GM21528 (cell line): Measurements from ENCODE around the gene C6orf136.

Experiments used
- ATAC-seq: cut with Tn5 transposase; IDR thresholded peaks from one replicate; pipeline ENCODE4 v1.9.1; 2021; ENCODE audit warnings: mild to moderate bottlenecking, moderate library complexity; ENCODE audit not compliant: unreplicated experiment, low FRiP score

C6orf136 gene

DNA sequence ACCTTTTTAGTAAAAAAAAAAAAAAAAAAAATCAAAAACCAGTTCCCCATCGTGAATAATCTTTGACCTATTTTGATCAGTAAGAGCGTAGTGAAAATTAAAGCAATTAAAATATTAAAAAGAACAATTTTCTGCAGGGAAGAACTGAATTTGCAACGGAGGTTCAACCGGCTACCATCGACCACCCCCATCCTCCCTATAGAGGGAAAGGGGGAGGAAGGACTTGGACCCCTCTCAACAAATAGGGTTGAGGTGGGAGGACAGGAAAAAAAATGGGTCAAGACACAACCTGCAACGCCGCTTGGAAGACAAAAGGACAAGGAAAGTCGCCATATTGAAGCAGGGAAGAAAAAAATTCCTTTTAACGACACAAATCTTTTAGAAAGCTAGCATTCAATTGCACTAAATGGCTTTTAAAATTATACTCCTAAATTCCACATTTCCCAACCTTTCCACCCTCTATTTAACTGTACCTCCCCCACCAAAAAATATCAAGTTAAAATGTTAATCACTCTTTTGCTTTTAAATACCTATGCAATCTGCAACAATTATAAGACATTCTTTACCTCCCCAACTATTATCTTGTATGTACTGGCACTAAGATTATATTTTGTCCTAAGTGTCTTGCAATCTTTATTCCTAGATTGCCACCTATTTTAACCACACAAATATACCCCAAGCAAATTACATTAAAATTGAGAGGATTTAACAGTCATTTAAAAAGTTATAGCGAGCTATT lies 31.5 kb upstream of the C6orf136 start:
- no peak for ATAC-seq

DNA sequence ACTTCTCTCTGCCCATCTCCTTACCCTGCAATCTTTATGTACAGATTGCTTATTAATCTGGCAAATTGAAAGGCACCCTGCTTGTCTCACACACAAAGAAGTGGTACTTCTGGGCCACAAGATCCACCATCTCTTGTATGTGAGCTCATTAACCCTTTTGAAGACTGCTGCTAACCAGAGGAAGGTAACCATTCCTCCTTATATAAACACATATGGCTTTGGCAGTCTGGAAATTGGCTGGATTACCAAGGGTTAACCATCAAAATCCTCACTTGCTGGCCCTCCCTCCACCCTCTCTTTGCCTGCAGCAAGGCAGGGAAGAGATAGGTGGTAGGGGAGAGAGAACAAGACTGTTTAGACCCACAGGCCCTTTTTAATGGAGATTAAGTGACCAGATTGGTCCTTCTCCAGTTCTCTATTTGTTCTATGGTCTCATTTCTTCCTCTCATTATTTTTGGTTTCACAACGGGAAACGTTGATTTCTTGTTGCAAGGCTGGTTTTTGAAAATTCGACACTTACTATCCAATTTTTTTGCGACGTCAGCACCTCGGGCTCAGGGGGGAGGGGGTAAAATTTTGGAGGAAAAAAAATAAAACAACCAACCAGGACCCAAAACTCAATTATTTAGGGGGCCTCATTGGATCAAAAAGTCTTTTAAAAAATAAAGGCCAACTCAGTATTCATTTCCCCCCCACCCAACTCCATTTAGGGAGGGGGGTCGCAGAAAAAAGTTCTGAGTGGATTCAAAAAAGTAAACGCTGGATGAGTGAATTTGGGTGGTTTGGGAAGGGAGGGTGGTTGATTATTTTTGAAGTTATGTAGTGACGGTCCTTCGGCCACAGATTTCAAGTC lies 30.7 kb upstream of the C6orf136 start:
- ATAC-seq = no peak

DNA sequence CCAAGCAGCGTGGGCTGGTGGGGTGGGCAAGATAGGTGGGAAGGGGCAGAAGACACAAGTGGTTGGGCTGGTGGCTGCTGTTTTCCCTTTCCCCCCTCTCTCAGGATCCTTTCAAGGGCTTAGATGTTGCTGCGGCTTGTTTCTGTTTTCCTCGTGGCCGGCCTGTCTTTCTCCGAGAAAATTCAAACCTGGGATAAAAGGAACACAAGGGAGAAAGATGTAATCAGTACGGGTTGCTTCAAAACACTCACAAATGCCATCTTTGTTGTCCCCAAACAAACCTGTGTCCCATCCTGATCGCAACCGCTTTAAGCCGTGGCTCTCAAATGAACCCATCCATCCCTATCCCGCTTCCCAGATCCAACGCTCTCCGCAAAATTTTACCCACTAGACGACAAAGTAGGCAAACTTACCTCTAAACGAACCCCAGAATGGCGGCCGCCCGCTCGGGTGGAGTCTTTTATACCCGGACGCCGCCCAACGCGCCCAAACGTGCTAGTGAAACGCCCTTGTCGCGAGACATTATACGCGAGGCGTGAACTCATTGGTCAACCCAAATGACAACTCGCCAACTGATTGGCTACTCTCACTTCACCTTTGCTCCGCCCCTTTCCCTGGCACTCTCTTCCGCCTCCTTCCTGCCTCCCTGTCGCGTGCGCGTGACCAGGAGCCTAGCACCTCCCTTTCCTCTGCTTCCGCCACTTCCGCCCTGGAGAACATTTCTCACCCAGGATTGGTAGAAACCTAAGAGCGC lies 29.9 kb upstream of the C6orf136 start, which contains the start of gene PPP1R10:
Gene PPP1R10 (minus strand): TSS at position 433 of the 754 bp plus-strand sequence. CDS start 7,299 bp downstream, outside the sequence.
- ATAC-seq = peak; percentile 75

DNA sequence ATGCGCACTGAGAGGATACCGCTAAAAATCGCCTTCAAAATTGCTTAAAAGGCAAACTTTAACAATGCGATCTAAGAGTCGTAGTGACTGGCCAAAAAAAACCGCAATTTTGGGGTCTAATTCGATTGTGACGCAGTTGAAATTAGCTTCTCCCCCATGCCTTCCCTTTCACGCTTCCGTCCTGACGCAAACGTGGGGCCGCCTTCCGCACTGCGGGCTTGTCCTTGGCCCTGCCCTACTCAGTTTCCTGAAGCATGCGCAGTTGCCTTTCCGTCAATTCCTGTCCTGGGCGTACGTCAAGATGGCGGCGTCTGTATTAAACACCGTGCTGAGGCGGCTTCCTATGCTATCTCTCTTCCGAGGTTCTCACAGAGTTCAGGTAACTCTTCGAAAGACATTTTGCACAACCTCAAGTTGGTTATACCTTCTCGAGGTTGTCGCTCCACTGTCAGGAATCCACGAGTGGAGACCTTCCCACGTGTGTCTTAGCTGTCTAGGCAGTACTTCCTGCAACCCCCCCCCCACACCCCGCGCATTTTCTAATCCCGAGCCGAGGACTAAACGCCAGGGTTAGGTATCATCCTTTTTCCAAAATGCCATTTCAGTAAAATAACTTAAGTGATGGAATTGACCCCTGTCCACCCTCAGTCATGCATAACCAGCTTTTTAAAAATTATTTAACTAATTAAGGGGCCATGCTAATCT lies 29.2 kb upstream of the C6orf136 start, which contains the start of gene MRPS18B:
Gene MRPS18B (plus strand): TSS at position 276 of the 705 bp plus-strand sequence. CDS start 26 bp downstream, at position 302.
- ATAC-seq = peak; percentile 78

DNA sequence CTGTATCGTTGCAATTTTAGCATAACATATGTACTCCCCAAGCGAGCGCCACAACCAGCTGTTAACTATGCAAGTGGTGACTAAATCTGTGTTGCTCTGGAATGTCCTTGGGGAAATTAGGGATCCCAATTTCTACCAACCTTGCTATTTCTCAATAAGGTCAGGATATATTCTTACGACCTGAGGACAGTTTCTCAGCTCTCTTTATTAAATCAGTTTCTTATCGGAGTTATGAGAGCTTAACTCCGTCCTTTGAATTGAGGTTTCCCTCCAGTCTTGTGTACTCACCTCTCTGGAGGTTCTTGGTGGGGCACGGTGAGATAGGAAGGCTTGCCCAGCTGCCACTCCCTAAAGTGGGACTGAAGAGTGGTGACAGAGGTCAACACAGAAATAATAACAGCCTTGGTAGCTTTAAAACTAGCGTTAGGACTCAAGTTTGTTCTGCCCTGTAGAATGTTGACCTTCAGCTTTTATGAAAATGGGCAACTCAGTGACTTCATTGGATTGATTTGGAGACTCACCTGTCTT lies 28.6 kb upstream of the C6orf136 start:
- no peak for ATAC-seq

DNA sequence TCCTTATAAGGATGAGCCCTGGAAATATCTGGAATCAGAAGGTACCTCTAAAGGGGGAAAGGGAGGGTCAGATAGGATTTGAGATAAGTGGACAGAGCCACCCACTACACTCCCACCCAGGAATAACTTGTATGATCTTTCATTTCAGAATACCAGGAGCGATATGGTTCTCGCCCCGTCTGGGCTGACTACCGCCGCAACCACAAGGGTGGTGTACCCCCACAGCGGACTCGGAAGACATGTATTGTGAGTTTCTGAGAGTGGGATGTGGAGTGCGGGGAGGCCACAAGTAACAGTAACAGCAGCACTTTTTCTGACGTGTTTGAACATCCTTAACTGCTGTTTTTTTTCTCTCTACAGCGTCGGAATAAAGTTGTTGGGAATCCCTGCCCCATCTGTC lies 27.4 kb upstream of the C6orf136 start:
- no peak for ATAC-seq

DNA sequence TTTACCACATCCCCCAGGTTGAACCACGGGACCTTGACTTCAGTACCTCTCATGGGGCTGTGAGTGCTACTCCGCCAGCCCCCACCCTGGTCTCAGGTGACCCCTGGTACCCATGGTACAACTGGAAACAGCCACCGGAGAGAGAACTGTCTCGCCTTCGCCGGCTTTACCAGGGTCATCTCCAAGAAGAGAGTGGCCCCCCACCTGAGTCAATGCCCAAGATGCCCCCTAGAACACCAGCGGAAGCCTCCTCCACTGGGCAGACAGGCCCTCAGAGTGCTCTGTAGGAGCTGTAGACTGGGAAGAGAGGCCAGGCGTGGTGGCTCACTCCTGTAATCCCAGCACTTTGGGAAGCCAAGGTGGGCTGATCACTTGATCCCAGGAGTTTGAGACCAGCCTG lies 21.4 kb upstream of the C6orf136 start:
- no peak for ATAC-seq

DNA sequence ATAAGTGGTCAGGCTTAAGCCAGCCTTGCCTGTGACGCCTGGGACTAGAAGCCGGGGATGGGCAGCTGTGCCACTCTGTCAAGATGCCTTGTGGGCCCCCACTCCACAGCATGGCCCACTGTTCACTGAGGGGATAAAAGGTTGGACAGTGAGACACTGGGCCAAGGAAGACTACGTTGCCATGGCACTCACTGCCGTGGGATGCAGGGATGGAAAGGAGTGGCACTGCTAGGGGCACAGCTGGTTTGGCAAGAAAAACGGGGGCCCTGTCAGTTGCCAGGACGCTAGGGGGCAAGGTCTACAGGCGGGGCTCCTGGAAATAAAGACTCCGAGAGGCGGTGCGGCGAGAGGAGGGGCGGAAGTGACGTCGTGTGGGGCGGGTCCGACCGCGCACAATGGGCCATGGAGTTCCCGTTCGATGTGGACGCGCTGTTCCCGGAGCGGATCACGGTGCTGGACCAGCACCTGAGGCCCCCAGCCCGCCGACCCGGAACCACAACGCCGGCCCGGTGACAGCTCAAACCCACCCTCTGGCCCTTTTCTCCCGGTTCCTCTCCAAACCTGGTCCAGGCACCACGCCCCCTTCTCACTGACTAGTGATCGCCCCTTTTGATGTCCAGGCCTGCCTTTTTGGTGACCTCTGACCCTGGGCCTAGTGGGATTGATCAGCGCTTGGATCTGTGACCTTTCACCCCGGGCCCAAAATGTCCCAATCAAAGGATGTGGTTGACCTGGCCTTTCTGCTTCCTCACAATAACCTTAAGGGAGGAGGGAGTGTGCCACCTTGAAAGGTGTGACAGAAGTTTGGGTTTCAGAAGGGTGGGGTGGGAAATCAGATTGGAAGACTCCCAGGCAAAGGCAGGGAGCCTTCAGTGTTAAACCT lies 20.2 kb upstream of the C6orf136 start, which contains the start of gene ATAT1:
Gene ATAT1 (plus strand): TSS at position 391 of the 883 bp plus-strand sequence.
- ATAC-seq = peak; percentile 71

DNA sequence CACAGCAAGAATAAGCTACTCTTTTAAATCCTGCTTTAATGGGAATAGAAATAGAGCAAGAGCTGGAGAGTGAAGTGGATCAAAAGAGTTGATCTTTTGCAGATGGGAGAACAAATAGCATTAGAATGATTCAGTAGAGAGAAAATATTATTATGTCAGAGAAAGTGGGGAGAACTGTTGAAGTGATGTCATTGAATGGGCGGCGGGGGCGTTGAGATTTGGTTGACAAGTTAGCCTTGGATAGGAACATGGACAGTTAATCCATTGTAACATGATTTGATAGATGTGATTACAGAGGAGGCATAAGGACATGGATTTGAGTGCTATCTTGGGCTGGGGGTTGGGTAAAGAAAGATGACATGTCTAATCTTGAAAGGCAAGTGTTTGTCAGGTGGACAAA lies 11.1 kb upstream of the C6orf136 start:
- ATAC-seq = no peak

DNA sequence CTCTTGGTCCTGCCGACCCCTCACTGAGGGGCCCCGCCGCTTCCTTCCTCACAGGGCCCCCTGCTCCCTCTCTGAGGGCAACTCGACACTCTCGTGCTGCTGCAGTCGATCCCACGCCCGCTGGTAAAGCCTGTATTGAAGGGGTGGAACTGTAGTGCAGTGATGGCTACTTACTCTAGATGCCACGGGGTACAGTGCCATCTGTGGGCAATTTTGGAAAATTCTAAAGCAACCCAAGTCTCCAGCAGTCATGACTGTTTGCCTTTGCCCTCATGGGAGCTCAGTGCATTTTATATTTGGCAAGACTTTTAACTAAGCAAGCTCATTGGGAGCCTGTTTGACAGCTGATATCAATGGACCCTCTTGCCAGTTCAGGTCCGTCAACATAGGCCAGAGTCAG lies 6.5 kb upstream of the C6orf136 start:
- no peak for ATAC-seq

DNA sequence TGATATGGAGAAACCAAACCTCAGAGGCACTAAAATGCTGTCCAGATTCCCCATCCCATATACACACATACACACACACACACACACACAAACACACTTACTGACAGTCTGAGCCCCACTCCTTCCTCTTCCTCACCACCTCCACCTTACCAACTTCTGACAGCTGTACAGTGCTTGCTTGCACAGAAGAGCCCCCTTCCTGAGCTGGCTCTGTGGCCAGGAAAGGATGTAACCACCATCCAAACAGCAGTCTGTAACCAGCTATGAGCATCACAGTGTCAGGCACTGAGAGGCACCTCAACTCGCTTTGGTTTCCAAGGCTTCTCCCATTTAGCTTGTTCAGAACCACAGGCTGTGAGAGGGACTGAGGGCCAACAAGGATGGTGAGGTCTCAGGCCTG lies 5.9 kb upstream of the C6orf136 start:
- ATAC-seq = no peak

DNA sequence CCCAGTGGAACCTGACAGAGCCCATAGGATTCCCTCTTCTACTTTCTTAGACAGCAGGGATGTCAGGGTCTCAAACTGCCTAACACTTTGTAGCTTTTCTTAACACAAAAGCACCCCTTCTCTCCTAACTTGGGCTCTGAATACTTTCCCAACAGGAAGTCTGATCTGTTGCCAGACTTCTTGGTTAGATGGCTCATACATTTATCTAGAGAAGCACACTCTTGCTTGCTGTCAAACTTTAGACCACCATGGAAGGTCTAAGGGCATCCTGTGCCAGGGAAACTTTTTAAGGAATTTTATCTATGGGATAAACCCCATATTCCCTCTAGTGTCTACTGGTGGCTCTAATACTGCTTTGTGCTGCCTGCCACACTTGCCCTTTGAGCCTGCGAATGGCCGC lies 3.3 kb upstream of the C6orf136 start:
- no peak for ATAC-seq

DNA sequence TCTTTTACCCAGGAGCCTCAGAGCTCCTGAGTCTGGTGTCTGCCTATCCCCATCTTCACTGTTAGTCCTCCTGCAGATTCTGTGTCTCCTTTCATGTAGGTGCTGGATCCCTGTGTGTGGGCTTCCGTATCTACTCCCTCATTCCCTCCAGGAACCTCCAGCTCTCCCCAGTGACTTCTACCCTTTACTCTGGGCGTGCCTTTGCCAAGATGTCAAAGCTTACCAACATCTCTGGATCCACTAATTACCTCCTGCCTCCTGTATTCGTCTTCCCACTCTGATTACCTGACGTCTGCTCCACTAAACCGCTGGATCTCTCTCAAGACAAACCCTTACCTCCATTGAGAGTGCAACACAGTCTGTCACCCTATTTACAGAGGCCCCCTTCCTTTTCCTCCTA lies 2.2 kb upstream of the C6orf136 start:
- no peak for ATAC-seq

DNA sequence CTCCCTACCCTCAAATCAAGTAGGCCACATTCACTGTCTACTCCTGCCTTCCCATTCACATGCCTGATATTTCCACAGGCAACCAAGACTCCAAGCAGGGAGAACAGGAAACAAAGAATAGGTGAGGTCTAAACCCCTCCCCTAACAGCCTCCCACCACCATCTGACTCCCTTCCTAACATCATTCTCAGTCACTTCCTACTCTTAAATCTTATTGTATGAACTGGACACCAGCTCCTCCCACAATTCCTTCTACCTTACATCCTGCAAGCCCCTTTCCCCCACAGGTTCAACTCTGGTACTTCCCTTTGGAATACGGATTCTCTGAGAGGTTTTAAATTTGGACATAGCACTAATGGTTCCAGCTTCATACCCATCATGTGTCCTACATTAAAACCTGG lies 944 bp upstream of the C6orf136 start:
- no peak for ATAC-seq

DNA sequence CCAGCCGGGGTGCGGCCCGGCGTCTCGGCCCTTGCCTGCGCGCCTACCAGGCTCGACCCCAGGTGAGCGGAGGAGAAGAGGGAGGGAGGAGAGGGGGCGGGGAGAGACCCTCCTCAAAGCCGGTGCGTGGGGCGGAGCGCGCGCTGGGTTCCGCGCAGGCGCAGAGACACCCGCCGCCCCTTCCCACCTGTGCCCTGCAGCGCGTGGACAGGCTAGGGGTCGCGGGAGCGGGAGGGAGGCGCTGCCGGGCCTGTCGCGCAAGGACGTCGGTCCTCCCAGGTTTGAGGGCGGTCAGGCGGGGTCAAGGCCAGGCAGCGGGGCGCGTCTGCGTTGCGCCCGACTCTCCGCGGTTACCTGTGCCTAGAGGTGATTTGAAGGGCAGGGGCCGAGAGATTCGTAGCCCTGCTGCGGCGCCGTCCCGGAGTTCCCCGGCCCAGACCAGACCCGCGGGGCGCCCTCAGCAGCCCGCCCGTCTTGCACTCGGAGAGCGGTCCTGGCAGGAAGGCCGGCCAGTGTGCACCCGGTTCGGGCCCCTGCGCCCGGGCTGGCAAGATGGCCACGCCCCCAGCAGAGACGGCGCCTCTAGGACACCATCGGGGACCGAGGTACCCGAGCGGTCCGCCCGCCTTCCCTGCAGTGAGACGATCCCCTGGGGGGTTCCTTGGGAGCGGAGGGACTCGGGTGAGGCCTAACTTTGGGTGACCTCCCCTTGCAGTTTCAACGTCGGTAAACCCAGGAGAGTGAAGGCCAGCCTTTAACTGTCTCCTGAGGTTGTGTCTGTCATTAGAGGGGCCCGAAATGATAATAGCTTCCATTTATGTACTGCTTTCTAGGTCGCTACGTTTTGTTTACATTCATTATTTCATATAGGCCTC lies 546 bp downstream of the C6orf136 start:
- ATAC-seq = peak; percentile 54

DNA sequence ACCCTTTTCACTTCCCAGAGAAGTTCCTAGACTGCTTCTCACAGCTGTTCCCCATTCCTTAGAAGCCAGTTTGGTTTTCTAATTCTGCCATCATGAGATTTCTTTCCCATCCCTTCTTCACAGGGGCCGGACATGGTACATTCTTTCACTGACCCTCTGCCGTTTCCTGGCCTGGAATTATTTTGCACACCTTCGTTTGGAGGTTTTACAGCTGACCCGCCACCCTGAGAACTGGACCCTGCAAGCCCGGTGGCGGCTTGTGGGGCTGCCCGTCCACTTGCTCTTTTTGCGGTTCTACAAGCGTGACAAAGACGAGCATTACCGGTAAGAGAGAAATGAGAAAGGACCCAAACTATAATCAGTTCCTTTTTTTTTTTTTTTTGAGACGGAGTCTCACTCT lies 4.2 kb downstream of the C6orf136 start:
- no peak for ATAC-seq

DNA sequence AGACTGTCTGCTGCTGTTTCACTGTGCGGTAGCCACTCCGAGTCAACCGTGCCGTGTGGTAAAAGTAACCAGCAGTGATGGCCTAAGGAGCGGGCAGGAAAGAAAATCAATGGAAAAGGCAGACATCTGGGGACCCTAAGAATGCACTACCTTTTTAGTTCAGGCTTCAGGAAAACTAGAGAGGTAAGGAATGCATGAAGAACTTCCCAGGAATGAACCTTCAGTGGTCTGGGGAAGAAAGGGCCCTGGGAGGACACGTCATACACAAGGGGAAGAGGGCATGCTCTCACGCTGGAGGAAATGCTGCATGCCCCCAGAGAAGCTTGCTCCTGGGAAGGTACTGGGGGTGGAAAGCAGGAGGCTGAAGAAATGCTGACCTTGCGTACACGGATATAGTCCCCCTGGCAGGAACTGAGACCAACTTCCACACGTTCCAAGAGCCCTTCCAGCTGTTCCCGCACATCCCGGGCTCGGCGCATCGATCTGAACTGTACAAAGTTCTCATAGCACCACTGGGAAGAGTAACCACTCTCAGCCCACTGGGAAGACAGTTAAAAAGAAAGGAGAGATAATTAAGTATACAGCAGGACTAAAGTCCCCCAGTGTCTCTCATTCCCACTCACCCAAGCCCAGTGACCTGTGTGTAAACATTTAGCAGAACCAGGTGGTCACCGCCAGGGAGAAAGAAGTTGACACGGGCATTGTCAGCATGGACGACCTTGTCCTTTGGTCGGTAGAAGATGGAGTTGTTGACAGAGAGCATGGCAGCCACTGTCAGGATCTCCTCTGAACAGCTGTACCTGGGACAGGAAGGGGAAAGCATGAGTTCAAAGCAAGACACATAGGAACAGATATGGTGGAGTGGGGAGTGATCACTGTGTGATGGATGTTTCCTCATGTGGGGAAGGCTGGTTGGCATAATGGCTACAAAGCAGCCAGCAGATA lies 8.1 kb downstream of the C6orf136 start:
- no peak for ATAC-seq
